GM23338 (cell line): Measurements from ENCODE around the gene RGS7. TPM values are rescaled to one million over a fixed set of nuclear protein-coding genes. Genes with fewer than 3 reads are reported as not detected.

Experiments
- ATAC-seq: fragments of 200-7000 bp; cut with Tn5 transposase; 3 replicates; pipeline ENCODE4 v1.9.1; 2020
- DNase-seq: peaks from one replicate; pipeline ENCODE4 v3.0.0-alpha.2; 2015; ENCODE audit warnings: low spot score
- H2AFZ ChIP-seq: fragments of 200-600 bp; sonication (generic); 2 replicates; pipeline ENCODE4 v1.8.0; 2016; ENCODE audit warnings: antibody characterized with exemption, mild to moderate bottlenecking, moderate library complexity
- H3F3A ChIP-seq: fragments of 200-600 bp; sonication (generic); replicated peaks from 2 replicates; pipeline ENCODE4 v1.8.0; 2017; ENCODE audit warnings: antibody characterized with exemption, mixed run types, low read depth
- H3K27ac ChIP-seq: fragments of 200-600 bp; sonication (generic); 2 replicates; pipeline ENCODE4 v1.6.1; 2016; ENCODE audit warnings: low read depth
- H3K27me3 ChIP-seq: fragments of 200-600 bp; sonication (generic); 2 replicates; pipeline ENCODE4 v1.8.0; 2016; ENCODE audit warnings: mild to moderate bottlenecking, mixed run types, moderate library complexity; ENCODE audit not compliant: insufficient read depth
- H3K36me3 ChIP-seq: fragments of 200-600 bp; sonication (generic); 2 replicates; pipeline ENCODE4 v1.8.0; 2016; ENCODE audit warnings: mild to moderate bottlenecking; ENCODE audit not compliant: insufficient read depth
- H3K4me1 ChIP-seq: fragments of 200-600 bp; sonication (generic); 2 replicates; pipeline ENCODE4 v1.8.0; 2016; ENCODE audit warnings: mild to moderate bottlenecking, moderate library complexity; ENCODE audit not compliant: insufficient read depth
- H3K4me2 ChIP-seq: fragments of 200-600 bp; sonication (generic); 2 replicates; pipeline ENCODE4 v1.7.1; 2017; ENCODE audit warnings: mixed run types
- H3K4me3 ChIP-seq: fragments of 200-600 bp; sonication (generic); 2 replicates; pipeline ENCODE4 v1.6.1; 2016; ENCODE audit warnings: mixed run types
- H3K79me2 ChIP-seq: fragments of 200-600 bp; sonication (generic); replicated peaks from 2 replicates; pipeline ENCODE4 v1.8.0; 2017; ENCODE audit warnings: mild to moderate bottlenecking; ENCODE audit not compliant: insufficient read depth
- H3K9me2 ChIP-seq: fragments of 200-600 bp; sonication (generic); 2 replicates; pipeline ENCODE4 v1.8.0; 2017; ENCODE audit not compliant: insufficient read depth
- H4K20me1 ChIP-seq: fragments of 200-600 bp; sonication (generic); replicated peaks from 2 replicates; pipeline ENCODE4 v1.8.0; 2017; ENCODE audit warnings: mild to moderate bottlenecking; ENCODE audit not compliant: insufficient read depth
- H3K27ac Mint-ChIP-seq: 2 replicates; pipeline ENCODE4 v1.8.0; 2020; ENCODE audit warnings: inconsistent platforms, mild to moderate bottlenecking, moderate library complexity, mixed read lengths
- H3K27me3 Mint-ChIP-seq: 3 replicates; pipeline ENCODE4 v1.8.0; 2022; ENCODE audit warnings: low read depth, mild to moderate bottlenecking, moderate library complexity, mixed read lengths, inconsistent platforms; ENCODE audit not compliant: insufficient read depth, poor library complexity
- H3K36me3 Mint-ChIP-seq: 3 replicates; pipeline ENCODE4 v1.8.0; 2021; ENCODE audit warnings: low read depth, mild to moderate bottlenecking, inconsistent platforms, moderate library complexity, mixed read lengths
- H3K4me1 Mint-ChIP-seq: 3 replicates; pipeline ENCODE4 v1.8.0; 2020; ENCODE audit warnings: mild to moderate bottlenecking, inconsistent platforms, mixed read lengths
- H3K4me3 Mint-ChIP-seq: 3 replicates; pipeline ENCODE4 v1.8.0; 2021; ENCODE audit warnings: moderate library complexity, mild to moderate bottlenecking, inconsistent platforms, mixed read lengths
- H3K9me3 Mint-ChIP-seq: 3 replicates; pipeline ENCODE4 v1.8.0; 2020; ENCODE audit warnings: moderate library complexity, mild to moderate bottlenecking, inconsistent platforms, mixed read lengths
- EZH2 ChIP-seq: fragments of 200-600 bp; sonication (generic); IDR thresholded peaks from one replicate; pipeline ENCODE4 v1.8.0; 2017; ENCODE audit warnings: antibody characterized with exemption, mild to moderate bottlenecking, low read depth; ENCODE audit not compliant: unreplicated experiment
- EZH2phosphoT487 ChIP-seq: fragments of 200-600 bp; sonication (generic); IDR thresholded peaks from one replicate; pipeline ENCODE4 v1.8.1; 2018; ENCODE audit warnings: antibody characterized with exemption; ENCODE audit not compliant: unreplicated experiment
- JUNB ChIP-seq: IDR thresholded peaks from one replicate; pipeline ENCODE4 v1.6.1; 2016; ENCODE audit warnings: antibody characterized with exemption; ENCODE audit not compliant: unreplicated experiment
- NANOG ChIP-seq: IDR thresholded peaks from 2 replicates; pipeline ENCODE4 v1.6.1; 2016; ENCODE audit warnings: antibody characterized with exemption, borderline replicate concordance
- POLR2AphosphoS5 ChIP-seq: IDR thresholded peaks from 2 replicates; pipeline ENCODE4 v1.6.1; 2016; ENCODE audit warnings: antibody characterized with exemption, low read depth
- STAT1 ChIP-seq: IDR thresholded peaks from one replicate; pipeline ENCODE4 v1.6.1; 2016; ENCODE audit warnings: antibody characterized with exemption; ENCODE audit not compliant: unreplicated experiment
- polyA plus RNA-seq: library from polyadenylated mRNA; unstranded; fragments of >200 nt; fragmentation: Nextera tagmentation; extraction: Ambion mirVana; gene quantifications from 2 replicates; pipeline ENCODE4 v1.2.1, GENCODE V29; 2016
- total RNA-seq: library from RNA; depleted of rRNA; stranded (reverse); fragments of >200 nt; shearing (Covaris generic); gene quantifications from 2 replicates; pipeline ENCODE4 v1.2.3, GENCODE V29; 2014
- TF ChIP-seq, protein P1 (sequence below): fragments of 250-450 bp; sonication (Bioruptor Pico); IDR thresholded peaks from 2 replicates; pipeline ENCODE4 v1.5.0; 2020; ENCODE audit warnings: mild to moderate bottlenecking, moderate library complexity
- TF ChIP-seq, protein P2 (sequence below): IDR thresholded peaks from one replicate; pipeline ENCODE4 v1.6.1; 2018; ENCODE audit warnings: antibody characterized with exemption; ENCODE audit not compliant: unreplicated experiment
- TF ChIP-seq, protein P3 (sequence below), 2 experiments: fragments of 200-600 bp in 1 of 2; sonication (generic) in 1 of 2; conservative IDR thresholded peaks; 2 replicates each; pipeline versions ENCODE4 v1.5.1 to v1.6.1; 2016 to 2017; ENCODE audit warnings: antibody characterized with exemption in 2 of 2, low read depth in 2 of 2, mild to moderate bottlenecking in 2 of 2, moderate library complexity in 1 of 2

Gene RGS7
- total and polyA plus RNA-seq, 2 experiments from 2014 or later, result 2.0 to 2.2 TPM

DNA sequence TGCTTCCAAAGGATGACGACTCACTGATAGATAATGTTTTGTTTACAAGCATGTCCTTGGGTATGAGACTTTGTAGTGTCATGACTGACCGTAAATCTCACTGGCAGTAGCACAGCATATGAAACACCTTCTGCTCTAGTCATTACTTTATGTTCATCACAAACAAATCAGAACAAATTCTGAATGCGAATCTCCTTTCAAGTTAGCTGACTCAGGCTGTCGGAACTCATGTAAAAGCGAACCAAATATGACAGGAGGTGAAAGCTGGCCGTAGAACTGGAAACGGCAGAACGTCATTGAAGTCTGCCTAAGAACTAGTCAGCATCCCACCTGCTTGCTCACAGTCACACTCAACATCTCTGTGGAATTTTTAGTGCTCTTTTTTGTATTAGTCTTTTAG is 143.9 kb downstream of the RGS7 start (continued):
- TF ChIP-seq, protein P1, sequence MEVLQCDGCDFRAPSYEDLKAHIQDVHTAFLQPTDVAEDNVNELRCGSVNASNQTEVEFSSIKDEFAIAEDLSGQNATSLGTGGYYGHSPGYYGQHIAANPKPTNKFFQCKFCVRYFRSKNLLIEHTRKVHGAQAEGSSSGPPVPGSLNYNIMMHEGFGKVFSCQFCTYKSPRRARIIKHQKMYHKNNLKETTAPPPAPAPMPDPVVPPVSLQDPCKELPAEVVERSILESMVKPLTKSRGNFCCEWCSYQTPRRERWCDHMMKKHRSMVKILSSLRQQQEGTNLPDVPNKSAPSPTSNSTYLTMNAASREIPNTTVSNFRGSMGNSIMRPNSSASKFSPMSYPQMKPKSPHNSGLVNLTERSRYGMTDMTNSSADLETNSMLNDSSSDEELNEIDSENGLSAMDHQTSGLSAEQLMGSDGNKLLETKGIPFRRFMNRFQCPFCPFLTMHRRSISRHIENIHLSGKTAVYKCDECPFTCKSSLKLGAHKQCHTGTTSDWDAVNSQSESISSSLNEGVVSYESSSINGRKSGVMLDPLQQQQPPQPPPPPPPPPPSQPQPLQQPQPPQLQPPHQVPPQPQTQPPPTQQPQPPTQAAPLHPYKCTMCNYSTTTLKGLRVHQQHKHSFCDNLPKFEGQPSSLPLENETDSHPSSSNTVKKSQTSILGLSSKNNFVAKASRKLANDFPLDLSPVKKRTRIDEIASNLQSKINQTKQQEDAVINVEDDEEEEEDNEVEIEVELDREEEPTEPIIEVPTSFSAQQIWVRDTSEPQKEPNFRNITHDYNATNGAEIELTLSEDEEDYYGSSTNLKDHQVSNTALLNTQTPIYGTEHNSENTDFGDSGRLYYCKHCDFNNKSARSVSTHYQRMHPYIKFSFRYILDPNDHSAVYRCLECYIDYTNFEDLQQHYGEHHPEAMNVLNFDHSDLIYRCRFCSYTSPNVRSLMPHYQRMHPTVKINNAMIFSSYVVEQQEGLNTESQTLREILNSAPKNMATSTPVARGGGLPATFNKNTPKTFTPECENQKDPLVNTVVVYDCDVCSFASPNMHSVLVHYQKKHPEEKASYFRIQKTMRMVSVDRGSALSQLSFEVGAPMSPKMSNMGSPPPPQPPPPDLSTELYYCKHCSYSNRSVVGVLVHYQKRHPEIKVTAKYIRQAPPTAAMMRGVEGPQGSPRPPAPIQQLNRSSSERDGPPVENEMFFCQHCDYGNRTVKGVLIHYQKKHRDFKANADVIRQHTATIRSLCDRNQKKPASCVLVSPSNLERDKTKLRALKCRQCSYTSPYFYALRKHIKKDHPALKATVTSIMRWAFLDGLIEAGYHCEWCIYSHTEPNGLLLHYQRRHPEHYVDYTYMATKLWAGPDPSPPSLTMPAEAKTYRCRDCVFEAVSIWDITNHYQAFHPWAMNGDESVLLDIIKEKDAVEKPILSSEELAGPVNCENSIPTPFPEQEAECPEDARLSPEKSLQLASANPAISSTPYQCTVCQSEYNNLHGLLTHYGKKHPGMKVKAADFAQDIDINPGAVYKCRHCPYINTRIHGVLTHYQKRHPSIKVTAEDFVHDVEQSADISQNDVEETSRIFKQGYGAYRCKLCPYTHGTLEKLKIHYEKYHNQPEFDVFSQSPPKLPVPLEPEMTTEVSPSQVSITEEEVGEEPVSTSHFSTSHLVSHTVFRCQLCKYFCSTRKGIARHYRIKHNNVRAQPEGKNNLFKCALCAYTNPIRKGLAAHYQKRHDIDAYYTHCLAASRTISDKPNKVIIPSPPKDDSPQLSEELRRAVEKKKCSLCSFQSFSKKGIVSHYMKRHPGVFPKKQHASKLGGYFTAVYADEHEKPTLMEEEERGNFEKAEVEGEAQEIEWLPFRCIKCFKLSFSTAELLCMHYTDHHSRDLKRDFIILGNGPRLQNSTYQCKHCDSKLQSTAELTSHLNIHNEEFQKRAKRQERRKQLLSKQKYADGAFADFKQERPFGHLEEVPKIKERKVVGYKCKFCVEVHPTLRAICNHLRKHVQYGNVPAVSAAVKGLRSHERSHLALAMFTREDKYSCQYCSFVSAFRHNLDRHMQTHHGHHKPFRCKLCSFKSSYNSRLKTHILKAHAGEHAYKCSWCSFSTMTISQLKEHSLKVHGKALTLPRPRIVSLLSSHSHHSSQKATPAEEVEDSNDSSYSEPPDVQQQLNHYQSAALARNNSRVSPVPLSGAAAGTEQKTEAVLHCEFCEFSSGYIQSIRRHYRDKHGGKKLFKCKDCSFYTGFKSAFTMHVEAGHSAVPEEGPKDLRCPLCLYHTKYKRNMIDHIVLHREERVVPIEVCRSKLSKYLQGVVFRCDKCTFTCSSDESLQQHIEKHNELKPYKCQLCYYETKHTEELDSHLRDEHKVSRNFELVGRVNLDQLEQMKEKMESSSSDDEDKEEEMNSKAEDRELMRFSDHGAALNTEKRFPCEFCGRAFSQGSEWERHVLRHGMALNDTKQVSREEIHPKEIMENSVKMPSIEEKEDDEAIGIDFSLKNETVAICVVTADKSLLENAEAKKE, result no peak
- TF ChIP-seq STAT1, result no peak

DNA sequence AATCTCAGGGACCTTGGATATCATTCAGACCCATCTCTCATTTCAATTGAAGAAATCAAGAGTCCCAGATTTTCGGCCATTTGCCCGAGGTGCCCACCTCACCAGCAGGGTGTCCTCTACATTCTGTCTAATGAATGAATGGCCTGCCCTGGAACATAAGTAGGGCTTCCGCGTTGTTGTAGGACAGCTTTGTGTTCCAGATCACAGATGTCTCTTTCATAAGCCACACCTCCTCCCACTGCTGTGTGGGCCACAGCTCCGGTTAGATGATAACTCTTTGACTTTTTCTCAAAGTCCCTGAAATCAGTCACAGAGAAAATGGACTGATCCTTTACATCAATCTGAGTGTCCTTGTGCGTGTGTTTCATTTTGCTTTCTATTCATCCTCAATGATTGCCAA is 144.4 kb downstream of the RGS7 start:
- Mint-ChIP-seq H3K27me3 (no peaks in the 10 kb centered on the region), H3K4me3 (no peak overlapping the region), H3K27ac (no peak overlapping the region), H3K36me3 (no peaks in the 10 kb centered on the region), H3K9me3 (no peaks in the 10 kb centered on the region), H3K4me1 (peaks cover 11% of the 10 kb centered on the region)
- no peak for TF ChIP-seq JUNB
- H3K9me2 ChIP-seq, result no peaks in the 10 kb centered on the region
- no peaks in the 10 kb centered on the region for H4K20me1 ChIP-seq
- no peaks in the 10 kb centered on the region for H3K27me3 ChIP-seq
- H3K4me2 ChIP-seq, result no peak overlapping the region
- H2AFZ ChIP-seq, result no peak overlapping the region; the same call in 1 of the 2 replicates
- no peak overlapping the region for H3K27ac ChIP-seq
- no peak for DNase-seq
- no peaks in the 10 kb centered on the region for H3F3A ChIP-seq
- H3K79me2 ChIP-seq, result no peaks in the 10 kb centered on the region
- peaks cover 18% of the 10 kb centered on the region; the same call in 1 of the 2 replicates for H3K4me1 ChIP-seq
- ATAC-seq, result no peak
- H3K4me3 ChIP-seq, result no peak overlapping the region
- H3K36me3 ChIP-seq, result no peaks in the 10 kb centered on the region

DNA sequence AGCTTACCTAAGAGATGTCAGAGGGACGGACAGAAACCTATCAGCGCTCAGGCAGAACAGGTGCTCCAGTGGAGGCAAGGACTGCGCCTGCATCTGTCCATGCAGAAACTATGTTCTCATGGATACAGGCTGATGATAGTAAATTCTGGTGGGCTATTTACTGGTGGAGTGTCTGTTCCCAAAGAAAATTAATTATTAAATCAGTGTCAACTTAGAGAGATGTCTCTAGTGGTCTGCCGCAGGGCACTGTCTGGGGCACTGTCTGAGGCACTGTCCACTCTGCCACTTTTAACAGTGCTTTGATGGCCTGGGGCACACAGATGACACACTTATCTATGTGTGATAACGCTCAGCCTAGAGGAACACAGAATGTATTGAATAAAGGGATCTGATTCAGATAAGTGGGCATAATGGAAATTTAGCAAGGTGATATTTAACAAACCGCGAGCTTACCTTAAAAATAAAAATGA is 148.1 kb downstream of the RGS7 start:
- Histone ChIP-seq H3K79me2 (no peaks in the 10 kb centered on the region), H3K36me3 (no peaks in the 10 kb centered on the region), H3K27me3 (no peaks in the 10 kb centered on the region), H3K4me3 (no peak overlapping the region), H2AFZ (peak overlapping the region; percentile 19; the same call in 1 of the 2 replicates), H3K4me2 (no peak overlapping the region), H4K20me1 (no peaks in the 10 kb centered on the region), H3K9me2 (no peaks in the 10 kb centered on the region), H3K27ac (no peak overlapping the region), H3F3A (no peaks in the 10 kb centered on the region), H3K4me1 (0 out of 2 replicates have a peak, but pooled peaks cover 10% of the 10 kb centered on the region)
- Mint-ChIP-seq H3K36me3 (0 out of 3 replicates have a peak, but pooled peaks cover 3% of the 10 kb centered on the region), H3K27ac (no peak overlapping the region), H3K9me3 (no peaks in the 10 kb centered on the region), H3K27me3 (peaks cover 3% of the 10 kb centered on the region), H3K4me1 (peaks cover 6% of the 10 kb centered on the region), H3K4me3 (no peak overlapping the region)
- ATAC-seq (no peak), DNase-seq (no peak)
- TF ChIP-seq POLR2AphosphoS5 (no peak), JUNB (no peak), EZH2 (no peak), NANOG (no peak), EZH2phosphoT487 (no peak)
- TF ChIP-seq, protein P2, sequence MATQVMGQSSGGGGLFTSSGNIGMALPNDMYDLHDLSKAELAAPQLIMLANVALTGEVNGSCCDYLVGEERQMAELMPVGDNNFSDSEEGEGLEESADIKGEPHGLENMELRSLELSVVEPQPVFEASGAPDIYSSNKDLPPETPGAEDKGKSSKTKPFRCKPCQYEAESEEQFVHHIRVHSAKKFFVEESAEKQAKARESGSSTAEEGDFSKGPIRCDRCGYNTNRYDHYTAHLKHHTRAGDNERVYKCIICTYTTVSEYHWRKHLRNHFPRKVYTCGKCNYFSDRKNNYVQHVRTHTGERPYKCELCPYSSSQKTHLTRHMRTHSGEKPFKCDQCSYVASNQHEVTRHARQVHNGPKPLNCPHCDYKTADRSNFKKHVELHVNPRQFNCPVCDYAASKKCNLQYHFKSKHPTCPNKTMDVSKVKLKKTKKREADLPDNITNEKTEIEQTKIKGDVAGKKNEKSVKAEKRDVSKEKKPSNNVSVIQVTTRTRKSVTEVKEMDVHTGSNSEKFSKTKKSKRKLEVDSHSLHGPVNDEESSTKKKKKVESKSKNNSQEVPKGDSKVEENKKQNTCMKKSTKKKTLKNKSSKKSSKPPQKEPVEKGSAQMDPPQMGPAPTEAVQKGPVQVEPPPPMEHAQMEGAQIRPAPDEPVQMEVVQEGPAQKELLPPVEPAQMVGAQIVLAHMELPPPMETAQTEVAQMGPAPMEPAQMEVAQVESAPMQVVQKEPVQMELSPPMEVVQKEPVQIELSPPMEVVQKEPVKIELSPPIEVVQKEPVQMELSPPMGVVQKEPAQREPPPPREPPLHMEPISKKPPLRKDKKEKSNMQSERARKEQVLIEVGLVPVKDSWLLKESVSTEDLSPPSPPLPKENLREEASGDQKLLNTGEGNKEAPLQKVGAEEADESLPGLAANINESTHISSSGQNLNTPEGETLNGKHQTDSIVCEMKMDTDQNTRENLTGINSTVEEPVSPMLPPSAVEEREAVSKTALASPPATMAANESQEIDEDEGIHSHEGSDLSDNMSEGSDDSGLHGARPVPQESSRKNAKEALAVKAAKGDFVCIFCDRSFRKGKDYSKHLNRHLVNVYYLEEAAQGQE, result no peak
- TF ChIP-seq, protein P3, sequence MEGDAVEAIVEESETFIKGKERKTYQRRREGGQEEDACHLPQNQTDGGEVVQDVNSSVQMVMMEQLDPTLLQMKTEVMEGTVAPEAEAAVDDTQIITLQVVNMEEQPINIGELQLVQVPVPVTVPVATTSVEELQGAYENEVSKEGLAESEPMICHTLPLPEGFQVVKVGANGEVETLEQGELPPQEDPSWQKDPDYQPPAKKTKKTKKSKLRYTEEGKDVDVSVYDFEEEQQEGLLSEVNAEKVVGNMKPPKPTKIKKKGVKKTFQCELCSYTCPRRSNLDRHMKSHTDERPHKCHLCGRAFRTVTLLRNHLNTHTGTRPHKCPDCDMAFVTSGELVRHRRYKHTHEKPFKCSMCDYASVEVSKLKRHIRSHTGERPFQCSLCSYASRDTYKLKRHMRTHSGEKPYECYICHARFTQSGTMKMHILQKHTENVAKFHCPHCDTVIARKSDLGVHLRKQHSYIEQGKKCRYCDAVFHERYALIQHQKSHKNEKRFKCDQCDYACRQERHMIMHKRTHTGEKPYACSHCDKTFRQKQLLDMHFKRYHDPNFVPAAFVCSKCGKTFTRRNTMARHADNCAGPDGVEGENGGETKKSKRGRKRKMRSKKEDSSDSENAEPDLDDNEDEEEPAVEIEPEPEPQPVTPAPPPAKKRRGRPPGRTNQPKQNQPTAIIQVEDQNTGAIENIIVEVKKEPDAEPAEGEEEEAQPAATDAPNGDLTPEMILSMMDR (conservative IDR thresholded peaks at IDR 0.05; ENCODE audit: low read depth in 2 of 2), result no peak
